Measurements from ENCODE around the gene HDGF.

Gene HDGF

GRCh38 chr1:156703336-156703735 lies 48.1 kb downstream of the HDGF start:
- no peaks in the 10 kb centered on the region for H3K27me3 ChIP-seq (ENCODE audit: control insufficient read depth in 1 of 2, insufficient read depth in 2 of 2, low read length in 2 of 2)
- no peak overlapping the region for H3K27ac ChIP-seq (ENCODE audit: low read depth, low read length)
- peak overlapping the region in 1 of 2 donors; percentile 8 for H3K4me3 ChIP-seq (ENCODE audit: low read depth in 1 of 2, low read length in 2 of 2)
- H3K9me3 ChIP-seq (ENCODE audit: low read length), result no peaks in the 10 kb centered on the region
- H3K4me1 ChIP-seq (ENCODE audit: insufficient read depth, low read length), result peaks cover 32% of the 10 kb centered on the region
- H3K9ac ChIP-seq (ENCODE audit: low read length), result no peak overlapping the region
- H3K36me3 ChIP-seq (ENCODE audit: insufficient read depth, low read length), result no peaks in the 10 kb centered on the region

GRCh38 chr1:156700736-156701531 lies 50.5 kb downstream of the HDGF start:
- no peaks in the 10 kb centered on the region for H3K27me3 ChIP-seq (ENCODE audit: control insufficient read depth in 1 of 2, insufficient read depth in 2 of 2, low read length in 2 of 2)
- no peak overlapping the region for H3K27ac ChIP-seq (ENCODE audit: low read depth, low read length)
- no peak overlapping the region for H3K4me3 ChIP-seq (ENCODE audit: low read depth in 1 of 2, low read length in 2 of 2)

GRCh38 chr1:156698995-156699394 lies 52.5 kb downstream of the HDGF start:
- H3K27me3 ChIP-seq (ENCODE audit: control insufficient read depth in 1 of 2, insufficient read depth in 2 of 2, low read length in 2 of 2), result no peaks in the 10 kb centered on the region
- H3K9ac ChIP-seq (ENCODE audit: low read length), result no peak overlapping the region
- no peak overlapping the region for H3K27ac ChIP-seq (ENCODE audit: low read depth, low read length)
- H3K4me3 ChIP-seq (ENCODE audit: low read depth in 1 of 2, low read length in 2 of 2), result no peak overlapping the region
- peaks cover 7% of the 10 kb centered on the region for H3K4me1 ChIP-seq (ENCODE audit: insufficient read depth, low read length)
- no peaks in the 10 kb centered on the region for H3K36me3 ChIP-seq (ENCODE audit: insufficient read depth, low read length)
- H3K9me3 ChIP-seq (ENCODE audit: low read length), result no peaks in the 10 kb centered on the region

More at GRCh38 chr1:156700736-156701531, 50.5 kb downstream of the HDGF start:
- Histone ChIP-seq H3K9ac (ENCODE audit: low read length) (no peak overlapping the region), H3K4me1 (ENCODE audit: insufficient read depth, low read length) (peaks cover 21% of the 10 kb centered on the region), H3K9me3 (ENCODE audit: low read length) (no peaks in the 10 kb centered on the region), H3K36me3 (ENCODE audit: insufficient read depth, low read length) (no peaks in the 10 kb centered on the region)

GRCh38 chr1:156697481-156697880 lies 54.0 kb downstream of the HDGF start:
- no peaks in the 10 kb centered on the region for H3K4me1 ChIP-seq (ENCODE audit: insufficient read depth, low read length)
- H3K9me3 ChIP-seq (ENCODE audit: low read length), result no peaks in the 10 kb centered on the region
- no peaks in the 10 kb centered on the region for H3K36me3 ChIP-seq (ENCODE audit: insufficient read depth, low read length)
- H3K27ac ChIP-seq (ENCODE audit: low read depth, low read length), result no peak overlapping the region
- H3K4me3 ChIP-seq (ENCODE audit: low read depth in 1 of 2, low read length in 2 of 2), result no peak overlapping the region
- H3K9ac ChIP-seq (ENCODE audit: low read length), result no peak overlapping the region
- H3K27me3 ChIP-seq (ENCODE audit: control insufficient read depth in 1 of 2, insufficient read depth in 2 of 2, low read length in 2 of 2), result peaks cover 0 to 7% of the 10 kb centered on the region in 2 donors

DNA sequence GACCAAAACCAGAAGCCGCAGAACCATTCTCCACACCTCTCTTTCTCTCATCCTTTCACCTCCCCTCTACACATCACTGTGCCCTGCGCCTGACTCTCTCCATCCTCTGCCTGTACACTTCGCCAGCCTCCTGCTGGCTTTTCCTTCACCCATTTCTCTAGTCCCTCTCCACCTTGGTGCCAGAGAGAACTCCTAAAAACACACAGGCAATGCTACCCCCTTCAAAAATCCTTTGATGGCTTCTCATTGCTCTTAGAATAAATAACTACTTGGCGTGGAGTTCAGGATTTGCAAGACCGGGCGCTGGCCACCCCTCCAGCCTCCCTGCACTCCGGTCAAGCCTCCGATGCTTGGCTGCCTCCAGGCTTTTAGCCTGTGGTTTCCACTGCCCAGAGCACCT lies 54.7 kb downstream of the HDGF start:
- Histone ChIP-seq H3K36me3 (ENCODE audit: insufficient read depth, low read length) (no peaks in the 10 kb centered on the region), H3K9me3 (ENCODE audit: low read length) (no peaks in the 10 kb centered on the region), H3K27me3 (ENCODE audit: control insufficient read depth in 1 of 2, insufficient read depth in 2 of 2, low read length in 2 of 2) (peaks cover 0 to 7% of the 10 kb centered on the region in 2 donors), H3K4me3 (ENCODE audit: low read depth in 1 of 2, low read length in 2 of 2) (no peak overlapping the region), H3K27ac (ENCODE audit: low read depth, low read length) (no peak overlapping the region), H3K9ac (ENCODE audit: low read length) (no peak overlapping the region), H3K4me1 (ENCODE audit: insufficient read depth, low read length) (no peaks in the 10 kb centered on the region)

DNA sequence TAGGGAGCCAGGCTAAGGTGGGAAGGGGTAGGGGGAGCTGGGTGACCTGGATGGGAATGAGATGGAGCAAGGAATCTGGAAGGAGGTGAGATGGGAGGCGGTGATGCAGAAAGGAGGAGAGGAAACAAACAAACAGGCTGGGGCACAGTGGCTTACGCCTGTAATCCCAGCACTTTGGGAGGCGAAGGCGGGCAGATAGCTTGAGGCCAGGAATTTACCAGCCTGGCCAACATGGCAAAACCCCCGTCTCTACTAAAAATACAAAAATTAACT lies 56.8 kb downstream of the HDGF start:
- no peak overlapping the region for H3K4me3 ChIP-seq (ENCODE audit: low read depth in 1 of 2, low read length in 2 of 2)
- H3K4me1 ChIP-seq (ENCODE audit: insufficient read depth, low read length), result peaks cover 5% of the 10 kb centered on the region
- peaks cover 0 to 23% of the 10 kb centered on the region in 2 donors for H3K27me3 ChIP-seq (ENCODE audit: control insufficient read depth in 1 of 2, insufficient read depth in 2 of 2, low read length in 2 of 2)
- no peaks in the 10 kb centered on the region for H3K9me3 ChIP-seq (ENCODE audit: low read length)
- no peaks in the 10 kb centered on the region for H3K36me3 ChIP-seq (ENCODE audit: insufficient read depth, low read length)
- no peak overlapping the region for H3K9ac ChIP-seq (ENCODE audit: low read length)
- no peak overlapping the region for H3K27ac ChIP-seq (ENCODE audit: low read depth, low read length)

DNA sequence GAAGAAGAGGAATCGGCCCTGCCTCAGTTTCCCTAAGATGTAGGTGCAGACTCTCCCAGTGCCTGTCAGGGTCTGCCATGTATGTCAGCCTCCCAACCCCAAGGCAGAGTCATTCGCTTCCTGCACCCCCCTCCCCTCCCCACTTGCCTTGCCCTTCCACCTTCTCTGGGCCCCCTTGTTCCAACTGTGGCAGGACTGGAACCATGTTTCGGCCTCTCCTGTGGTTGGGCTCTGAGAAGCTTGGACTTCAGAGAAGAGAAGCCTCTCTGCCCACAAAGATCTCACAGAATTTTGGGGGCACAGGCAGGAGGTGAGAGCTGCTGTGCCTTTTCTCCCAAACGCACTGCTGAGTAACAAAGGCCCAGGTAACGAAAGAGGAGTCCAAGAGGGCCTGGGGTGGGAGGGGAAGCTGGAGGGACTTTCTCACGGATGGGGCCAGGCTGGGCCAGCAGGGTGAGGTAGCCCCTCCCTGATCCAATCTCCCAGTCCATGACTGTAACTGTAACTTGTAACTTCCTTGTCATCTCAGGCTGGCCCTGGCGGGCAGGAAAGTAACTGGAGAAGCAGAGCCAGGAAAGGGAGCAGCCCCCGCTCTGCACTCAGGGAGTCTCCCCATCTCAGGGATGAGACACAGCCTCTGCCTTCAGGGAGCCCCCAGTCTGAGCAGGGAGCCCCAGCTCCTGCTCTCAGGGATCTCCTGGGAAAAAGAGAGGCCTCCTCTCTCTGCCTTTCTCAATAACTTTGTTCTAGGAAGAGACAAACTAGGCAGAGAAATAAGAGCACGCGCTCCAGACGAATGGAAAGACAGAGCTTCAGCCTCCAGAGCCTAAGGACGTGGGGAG lies 57.4 kb downstream of the HDGF start:
- Histone ChIP-seq H3K9me3 (ENCODE audit: low read length) (no peaks in the 10 kb centered on the region), H3K27me3 (ENCODE audit: control insufficient read depth in 1 of 2, insufficient read depth in 2 of 2, low read length in 2 of 2) (peaks cover 0 to 23% of the 10 kb centered on the region in 2 donors), H3K9ac (ENCODE audit: low read length) (no peak overlapping the region), H3K4me1 (ENCODE audit: insufficient read depth, low read length) (peaks cover 10% of the 10 kb centered on the region), H3K4me3 (ENCODE audit: low read depth in 1 of 2, low read length in 2 of 2) (no peak overlapping the region), H3K27ac (ENCODE audit: low read depth, low read length) (no peak overlapping the region), H3K36me3 (ENCODE audit: insufficient read depth, low read length) (no peaks in the 10 kb centered on the region)

GRCh38 chr1:156692925-156693847 lies 58.3 kb downstream of the HDGF start:
- Histone ChIP-seq H3K4me3 (ENCODE audit: low read depth in 1 of 2, low read length in 2 of 2) (no peak overlapping the region), H3K9me3 (ENCODE audit: low read length) (no peaks in the 10 kb centered on the region), H3K9ac (ENCODE audit: low read length) (no peak overlapping the region), H3K27me3 (ENCODE audit: control insufficient read depth in 1 of 2, insufficient read depth in 2 of 2, low read length in 2 of 2) (peaks cover 0 to 23% of the 10 kb centered on the region in 2 donors), H3K4me1 (ENCODE audit: insufficient read depth, low read length) (peaks cover 11% of the 10 kb centered on the region), H3K27ac (ENCODE audit: low read depth, low read length) (no peak overlapping the region), H3K36me3 (ENCODE audit: insufficient read depth, low read length) (no peaks in the 10 kb centered on the region)

DNA sequence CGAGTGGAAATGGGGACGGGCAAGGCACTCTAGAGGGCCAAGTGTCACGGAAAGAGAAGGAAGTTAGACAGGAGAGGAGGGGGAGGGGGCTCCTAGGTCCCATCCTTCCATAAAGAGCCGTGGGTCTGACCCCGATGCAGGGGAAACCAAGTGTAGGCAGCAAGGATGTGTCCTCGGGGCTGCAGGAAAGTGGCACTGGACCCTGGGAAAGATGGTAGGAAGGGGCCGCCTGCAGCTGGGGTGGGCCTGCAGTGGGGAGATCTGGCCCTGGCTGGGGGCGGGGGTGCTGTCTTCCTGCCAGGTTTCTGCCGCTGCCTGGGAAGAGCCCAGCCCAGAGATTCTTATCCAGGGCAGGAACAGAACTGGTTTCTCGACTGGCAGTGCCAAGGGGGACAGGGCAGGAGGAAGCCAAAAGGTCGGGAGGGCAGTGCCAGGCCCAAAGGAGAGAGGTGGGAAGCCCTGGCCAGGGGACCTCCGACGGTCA lies 59.0 kb downstream of the HDGF start:
- peaks cover 0 to 23% of the 10 kb centered on the region in 2 donors for H3K27me3 ChIP-seq (ENCODE audit: control insufficient read depth in 1 of 2, insufficient read depth in 2 of 2, low read length in 2 of 2)
- H3K27ac ChIP-seq (ENCODE audit: low read depth, low read length), result no peak overlapping the region
- H3K36me3 ChIP-seq (ENCODE audit: insufficient read depth, low read length), result no peaks in the 10 kb centered on the region
- no peak overlapping the region for H3K9ac ChIP-seq (ENCODE audit: low read length)
- H3K4me3 ChIP-seq (ENCODE audit: low read depth in 1 of 2, low read length in 2 of 2), result no peak overlapping the region
- peaks cover 11% of the 10 kb centered on the region for H3K4me1 ChIP-seq (ENCODE audit: insufficient read depth, low read length)
- no peaks in the 10 kb centered on the region for H3K9me3 ChIP-seq (ENCODE audit: low read length)
